Non-pigmented ciliary epithelial cell (primary cell): ENCODE data around the gene SLCO4A1.

Source experiments
- DNase-seq: peaks from one replicate; pipeline ENCODE4 v3.0.0-alpha.2; 2010; ENCODE audit warnings: low read depth

Gene SLCO4A1

GRCh38 chr20:62701161-62702012 lies 59.1 kb downstream of the SLCO4A1 start:
- no peak for DNase-seq

GRCh38 chr20:62702013-62702300 lies 59.7 kb downstream of the SLCO4A1 start:
- no peak for DNase-seq

GRCh38 chr20:62702895-62703852 lies 60.9 kb downstream of the SLCO4A1 start:
- peak; percentile 65 for DNase-seq

- DNase-seq, result no peak
Observed at GRCh38 chr20:62703853-62704228, 61.5 kb downstream of the SLCO4A1 start.

GRCh38 chr20:62704341-62704948 lies 62.1 kb downstream of the SLCO4A1 start:
- peak; percentile 63 for DNase-seq

GRCh38 chr20:62705627-62706026 lies 63.3 kb downstream of the SLCO4A1 start:
- no peak for DNase-seq

- no peak for DNase-seq
Observed at GRCh38 chr20:62706344-62706743, 64.0 kb downstream of the SLCO4A1 start.

GRCh38 chr20:62706857-62707256 lies 64.6 kb downstream of the SLCO4A1 start:
- DNase-seq, result no peak

- DNase-seq, result no peak
Observed at GRCh38 chr20:62707276-62707920, 65.1 kb downstream of the SLCO4A1 start.

- no peak for DNase-seq
Observed at GRCh38 chr20:62707921-62708521, 65.7 kb downstream of the SLCO4A1 start.

GRCh38 chr20:62708591-62709536 lies 66.6 kb downstream of the SLCO4A1 start, which contains the start of gene NTSR1:
TSS of gene NTSR1 (plus strand) at chr20:62708836. CDS start at chr20:62709208, 372 bp downstream.
- DNase-seq, result no peak

- no peak for DNase-seq
Observed at GRCh38 chr20:62709537-62709905, 67.2 kb downstream of the SLCO4A1 start.

- DNase-seq, result no peak
Observed at GRCh38 chr20:62710221-62710885, 68.0 kb downstream of the SLCO4A1 start.

- DNase-seq, result no peak
Observed at GRCh38 chr20:62710886-62711702, 68.8 kb downstream of the SLCO4A1 start.

GRCh38 chr20:62711703-62712101 lies 69.4 kb downstream of the SLCO4A1 start:
- DNase-seq, result no peak

GRCh38 chr20:62712606-62713005 lies 70.3 kb downstream of the SLCO4A1 start:
- no peak for DNase-seq

GRCh38 chr20:62714006-62714405 lies 71.7 kb downstream of the SLCO4A1 start:
- DNase-seq, result no peak

GRCh38 chr20:62714799-62715198 lies 72.5 kb downstream of the SLCO4A1 start:
- no peak for DNase-seq

GRCh38 chr20:62715201-62715600 lies 72.9 kb downstream of the SLCO4A1 start:
- no peak for DNase-seq
